HG02642 (cell line): Measurements from ENCODE around the gene DPP6.
"Not testable (repeated sequence)": the region's sequence is repeated elsewhere in the genome, so short reads cannot be mapped to it uniquely, and the experiment has no call there.

Source experiments
- ATAC-seq: cut with Tn5 transposase; IDR thresholded peaks from one replicate; pipeline ENCODE4 v1.9.1; 2021; ENCODE audit warnings: mild to moderate bottlenecking; ENCODE audit not compliant: unreplicated experiment, poor library complexity

DPP6 gene

GRCh38 chr7:154146707-154147038 is 94.5 kb downstream of the DPP6 start:
- not testable (repeated sequence) for ATAC-seq

DNA sequence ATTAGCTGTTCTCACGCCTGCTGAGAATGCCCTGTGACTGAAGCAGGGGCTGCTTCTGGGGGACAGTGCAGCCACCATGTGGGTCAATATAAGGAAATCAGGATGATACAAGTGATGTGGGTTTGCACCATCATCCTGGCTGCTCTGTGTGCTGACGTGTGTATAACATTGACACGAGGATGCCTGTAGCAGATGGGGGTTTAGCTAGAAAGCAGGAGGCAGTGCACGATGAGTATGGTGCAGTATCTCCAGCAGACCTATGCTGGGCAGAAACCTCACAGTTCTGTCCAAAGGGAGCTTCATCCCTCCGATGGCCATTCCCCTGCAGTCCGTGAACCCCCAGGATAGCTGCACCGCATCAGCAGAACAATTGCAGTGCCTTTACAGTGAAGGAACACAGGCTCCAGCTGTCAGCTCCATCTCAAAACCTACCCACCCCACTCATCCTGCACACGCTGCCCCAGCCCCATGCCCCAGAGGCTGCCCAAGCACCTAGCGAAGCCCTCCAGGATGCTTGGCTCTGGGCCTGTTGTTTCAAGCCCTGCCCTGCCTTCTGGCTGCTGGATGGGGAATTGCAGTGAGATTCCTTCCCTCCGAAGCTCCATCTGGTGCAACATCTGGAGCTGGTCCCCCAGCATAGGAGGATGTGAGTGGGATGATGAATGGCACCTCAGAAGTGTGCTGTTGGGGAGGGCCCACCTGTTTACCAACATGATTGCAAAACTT is 96.8 kb downstream of the DPP6 start:
- not testable (repeated sequence) for ATAC-seq

GRCh38 chr7:154150656-154151055 is 98.5 kb downstream of the DPP6 start:
- not testable (repeated sequence) for ATAC-seq

DNA sequence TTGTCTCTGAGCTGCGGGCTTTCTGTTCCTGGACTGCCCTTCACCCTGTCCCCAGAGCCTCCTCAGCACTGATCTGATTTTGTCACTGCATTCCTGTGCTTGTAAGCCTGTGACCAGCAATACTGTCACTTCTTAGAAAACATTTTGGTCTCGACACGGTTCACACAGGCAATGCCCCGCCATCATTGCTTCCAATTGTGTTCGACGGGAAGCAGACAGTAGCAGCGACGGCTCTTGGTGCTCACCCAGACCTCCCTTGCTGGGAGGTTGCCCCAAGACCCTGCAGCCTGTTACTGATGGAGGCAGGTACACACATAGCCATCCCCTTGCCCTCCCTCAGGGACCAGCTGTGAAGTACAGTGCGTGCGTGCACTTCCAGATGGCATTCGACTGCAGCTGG is 99.1 kb downstream of the DPP6 start:
- ATAC-seq, result not testable (repeated sequence)

DNA sequence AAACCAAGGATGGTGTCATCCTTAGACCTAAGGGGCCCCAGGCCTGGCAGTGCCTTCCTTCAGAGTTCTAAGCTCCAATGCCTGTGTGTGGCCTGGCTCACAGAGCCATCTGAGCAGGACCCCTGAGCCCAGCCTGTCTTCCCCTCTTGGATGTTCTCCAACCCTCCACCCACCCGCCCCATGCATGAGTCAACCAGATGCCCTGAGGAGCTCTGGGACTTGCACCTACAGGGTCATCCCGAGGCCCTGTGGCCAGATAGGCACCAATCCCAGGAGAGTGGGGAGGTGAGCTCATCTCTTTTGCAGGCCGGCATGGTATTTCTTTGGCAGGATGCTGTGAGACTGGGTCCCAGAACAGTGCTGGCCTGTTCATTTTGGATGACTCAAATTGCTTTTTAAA is 103.7 kb downstream of the DPP6 start:
- not testable (repeated sequence) for ATAC-seq

DNA sequence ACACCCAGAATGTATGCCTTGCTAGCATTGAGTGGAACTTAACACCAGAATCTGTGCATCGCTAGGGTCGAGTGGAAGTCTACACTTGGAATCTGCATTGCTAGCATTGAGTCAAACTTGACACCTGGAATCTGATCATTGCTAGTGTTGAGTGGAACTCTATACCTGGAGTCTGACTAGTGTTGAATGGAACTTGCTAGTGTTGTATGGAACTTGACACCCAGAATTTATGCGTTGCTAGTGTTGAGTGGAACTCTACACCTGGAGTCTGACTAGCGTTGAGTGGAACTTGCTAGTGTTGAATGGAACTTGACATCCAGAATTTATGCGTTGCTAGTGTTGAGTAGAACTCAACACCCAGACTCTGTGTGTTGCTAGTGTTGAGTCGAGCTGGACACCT is 110.7 kb downstream of the DPP6 start:
- not testable (repeated sequence) for ATAC-seq

- ATAC-seq, result not testable (repeated sequence)
These were observed 111.4 kb downstream of the DPP6 start for GRCh38 chr7:154163642-154164041.

GRCh38 chr7:154167051-154167450 is 114.9 kb downstream of the DPP6 start:
- no peak for ATAC-seq

- ATAC-seq, result no peak
These were observed 115.6 kb downstream of the DPP6 start for GRCh38 chr7:154167807-154168206.

GRCh38 chr7:154171422-154171821 is 119.2 kb downstream of the DPP6 start:
- no peak for ATAC-seq

DNA sequence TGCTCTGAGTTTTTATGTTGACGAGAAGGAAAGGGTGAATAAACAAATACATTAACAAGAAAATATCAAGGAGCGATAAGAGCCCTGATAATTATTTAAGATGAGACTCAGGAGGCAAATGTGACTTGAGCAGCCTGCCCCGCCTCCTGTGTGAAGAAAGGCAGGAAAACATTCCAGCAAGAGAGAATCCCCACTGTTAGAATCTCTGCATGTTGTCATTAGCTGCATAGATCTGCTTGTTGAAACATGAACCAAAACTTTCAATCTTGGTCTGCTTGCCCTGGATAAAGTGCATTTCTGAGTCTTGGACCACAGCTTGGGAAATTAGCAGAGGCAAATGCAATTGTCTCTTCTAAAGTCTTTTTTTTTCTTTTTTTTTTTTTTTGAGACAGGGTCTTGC is 120.0 kb downstream of the DPP6 start:
- no peak for ATAC-seq

DNA sequence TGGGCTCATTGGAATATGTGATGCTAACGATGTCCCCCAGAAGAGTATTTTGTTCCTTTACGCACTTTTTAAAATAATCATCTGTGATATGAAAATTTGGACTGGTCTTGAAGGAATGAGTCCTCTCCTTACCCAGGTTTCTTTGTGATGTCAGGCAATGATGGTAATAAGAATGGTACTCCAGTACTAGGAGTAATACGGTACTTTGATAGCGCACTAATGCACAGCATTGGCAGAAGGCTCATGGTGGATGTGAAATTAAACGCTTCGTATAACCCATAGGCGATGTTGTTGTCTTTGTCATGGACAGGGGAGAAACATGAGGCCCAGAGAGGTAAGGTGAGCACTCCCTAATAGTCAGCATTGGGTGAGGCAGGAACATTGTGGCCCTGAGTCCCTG is 125.4 kb downstream of the DPP6 start:
- no peak for ATAC-seq

- no peak for ATAC-seq
These were observed 126.7 kb downstream of the DPP6 start for GRCh38 chr7:154178895-154179294.

DNA sequence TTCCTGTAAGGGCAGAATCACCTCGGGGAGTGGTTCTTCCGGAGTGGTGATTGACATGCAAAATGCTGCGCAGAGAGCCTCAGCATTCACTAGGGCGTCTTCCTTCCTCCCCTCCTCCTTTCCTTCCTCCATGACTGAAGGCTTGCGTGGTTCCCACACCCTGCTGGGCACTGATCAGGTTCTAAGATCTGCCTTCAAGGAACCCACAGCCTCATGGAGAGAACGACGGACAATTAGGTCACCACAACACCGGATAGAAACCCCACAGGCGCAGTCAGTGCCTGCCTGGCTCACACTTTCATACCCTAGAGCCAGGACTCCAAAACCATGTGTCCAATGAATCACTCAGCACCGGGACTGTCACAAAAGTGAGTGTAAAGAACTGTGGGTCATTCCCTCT is 131.3 kb downstream of the DPP6 start:
- no peak for ATAC-seq

GRCh38 chr7:154183946-154184345 is 131.7 kb downstream of the DPP6 start:
- no peak for ATAC-seq

- no peak for ATAC-seq
These were observed 134.6 kb downstream of the DPP6 start for GRCh38 chr7:154186811-154187210.

DNA sequence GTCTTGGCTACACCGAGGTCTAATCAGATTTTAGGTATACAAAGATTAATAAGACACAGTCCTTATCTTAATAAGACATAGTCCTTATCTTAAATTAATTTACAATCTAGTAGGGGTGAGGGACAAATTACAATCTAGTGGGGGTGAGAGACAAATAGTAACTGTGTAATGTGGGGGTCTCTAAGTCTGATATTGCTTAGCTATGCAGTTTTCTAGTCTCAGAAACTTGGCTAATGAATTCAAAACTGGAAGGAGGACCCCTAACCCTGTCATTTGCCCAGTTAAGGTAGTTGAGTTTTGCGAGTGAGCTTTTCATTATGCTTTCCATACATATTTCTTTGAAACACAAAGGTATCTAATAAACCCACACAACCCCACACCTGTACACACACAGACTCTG is 136.1 kb downstream of the DPP6 start:
- ATAC-seq, result no peak

DNA sequence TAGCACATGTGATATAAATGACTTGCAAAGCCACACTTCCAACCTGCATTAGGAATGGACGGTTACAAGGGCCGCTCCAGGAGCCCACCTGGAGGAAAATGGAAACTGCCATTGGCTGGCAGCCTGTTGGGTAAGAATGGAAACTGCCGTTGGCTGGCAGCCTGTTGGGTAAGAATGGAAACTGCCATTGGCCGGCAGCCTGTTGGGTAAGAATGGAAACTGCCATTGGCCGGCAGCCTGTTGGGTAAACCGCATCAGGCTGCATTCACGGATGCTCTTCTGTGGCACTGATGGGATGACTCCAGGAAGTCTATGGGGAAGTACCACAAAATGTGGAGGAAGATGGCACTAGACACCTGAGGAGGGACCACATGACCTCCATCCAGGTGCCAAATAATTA is 143.1 kb downstream of the DPP6 start:
- no peak for ATAC-seq

DNA sequence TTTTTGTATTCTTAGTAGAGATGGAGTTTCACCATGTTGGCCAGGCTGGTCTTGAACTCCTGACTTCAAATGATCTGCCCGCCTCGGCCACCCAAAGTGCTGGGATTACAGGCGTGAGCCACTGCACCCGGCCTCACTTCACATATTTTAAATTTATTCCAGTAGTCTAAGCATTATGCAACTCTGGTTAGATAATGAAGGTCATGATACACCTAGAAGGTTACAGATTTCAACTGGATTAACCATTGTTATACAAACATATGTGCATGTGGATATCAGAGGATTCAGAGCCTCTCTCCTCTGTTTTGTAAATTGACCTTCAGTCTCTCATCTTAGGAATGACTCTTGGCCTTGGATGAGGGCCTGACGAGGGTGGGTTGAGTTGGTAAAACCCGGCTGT is 146.3 kb downstream of the DPP6 start:
- no peak for ATAC-seq

DNA sequence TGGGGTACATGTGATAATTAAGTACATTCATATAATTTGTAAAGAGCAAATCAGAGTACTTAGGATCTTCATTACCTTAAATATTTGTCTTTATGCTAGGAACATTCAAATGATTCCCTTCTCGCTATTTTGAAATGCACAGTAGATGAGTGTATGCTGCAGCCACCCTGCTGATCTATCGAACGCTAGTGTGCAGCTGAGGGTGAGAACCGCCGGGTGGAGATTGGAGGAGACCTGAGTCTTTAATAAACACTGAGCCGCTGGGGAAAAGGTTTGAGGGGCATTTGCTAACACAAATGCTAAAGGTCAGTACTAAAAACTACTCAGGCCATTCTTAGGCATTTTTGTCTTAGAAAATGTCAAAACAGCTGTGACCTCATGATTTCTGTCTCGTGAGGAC is 148.0 kb downstream of the DPP6 start:
- ATAC-seq, result no peak

DNA sequence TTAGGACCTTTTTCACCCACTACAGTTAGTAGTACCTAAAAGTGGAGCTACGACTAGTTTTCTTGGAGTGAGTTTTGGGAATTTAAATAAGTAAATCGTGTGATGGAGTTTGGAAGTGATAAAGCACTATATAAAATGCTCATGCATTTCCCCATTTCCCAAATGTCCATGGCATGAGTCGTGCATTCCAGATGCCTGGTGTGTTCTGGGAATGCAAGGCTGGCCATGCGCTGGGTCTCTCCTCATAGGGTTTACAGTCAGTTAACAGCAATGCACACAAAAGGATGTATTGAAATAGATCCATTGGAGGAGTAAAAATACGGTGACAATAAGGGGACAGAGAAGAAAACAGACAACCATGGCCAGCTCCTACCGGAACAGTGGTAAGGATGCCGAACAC is 149.8 kb downstream of the DPP6 start:
- ATAC-seq, result no peak

GRCh38 chr7:154204046-154204445 is 151.8 kb downstream of the DPP6 start:
- no peak for ATAC-seq

DNA sequence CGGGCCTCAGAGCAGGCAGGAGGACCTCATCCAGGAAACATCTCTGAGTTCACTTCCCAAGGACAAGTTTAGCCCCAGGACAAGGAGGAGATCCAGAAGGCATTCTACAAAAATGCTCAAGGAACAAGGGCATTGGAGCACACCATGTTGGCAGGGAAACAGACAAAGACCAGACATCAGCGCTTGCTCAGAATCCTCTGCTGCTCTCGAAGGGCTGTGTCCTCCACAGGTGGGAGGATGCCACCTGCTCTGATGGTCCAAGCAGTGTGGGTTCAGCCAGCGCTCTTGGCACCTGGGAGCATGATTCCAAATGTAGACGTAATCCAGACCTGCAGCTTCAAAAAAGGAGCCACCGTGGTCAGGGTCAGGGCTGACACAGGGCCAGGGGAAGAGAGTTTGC is 160.7 kb downstream of the DPP6 start:
- no peak for ATAC-seq
